ENCODE results near the gene CNTFR. TPM values are rescaled to one million over a fixed set of nuclear protein-coding genes. Genes with fewer than 3 reads are reported as not detected.

The CNTFR gene
- total RNA-seq, 1 experiment from 2014 or later, result 2.7 TPM

- H3K27me3 ChIP-seq (ENCODE audit: control insufficient read depth, insufficient read depth, low read length), result no peaks in the 10 kb centered on the region
- no TSS peak for BruUV-seq (replicated peaks)
- no peak overlapping the region for H3K4me3 ChIP-seq (ENCODE audit: low read depth in 2 of 2, low read length in 2 of 2)
- no peak overlapping the region for H3K27ac ChIP-seq (ENCODE audit: low read length)
- ChIA-PET POLR2A (interaction anchor here (0.6 kb wide), 1 partner anchor 21 kb away, joined by 3 read pairs; no protein-coding TSS in a partner anchor), CTCF (interaction anchor here (1.4 kb wide), 1 partner anchor 32 kb away, joined by 4 read pairs; no protein-coding TSS in a partner anchor)
- no peaks in the 10 kb centered on the region for H3K9me3 ChIP-seq (ENCODE audit: control insufficient read depth, insufficient read depth, low read depth, low read length)
- H3K36me3 ChIP-seq (ENCODE audit: control insufficient read depth, insufficient read depth, low read length), result no peaks in the 10 kb centered on the region
- DNase-seq (ENCODE audit: low read depth, low spot score) (no peak), ATAC-seq (no peak)
- in situ Hi-C loops (cut with HindIII; ENCODE audit: low pct_unique_long_range_greater_than_20kb, low sequenced_read_pairs) (no loop called here), intact Hi-C loops (cut with micrococcal nuclease; ENCODE audit: unreplicated experiment) (no loop called here)
- no peak for TF ChIP-seq TCF7L2 (IDR thresholded peaks at IDR 0.05; ENCODE audit: low read depth, low read length)
- no peak for TF ChIP-seq SIN3A (IDR thresholded peaks at IDR 0.05; ENCODE audit: borderline replicate concordance, insufficient read depth, low read depth, low read length)
- TF ChIP-seq POLR2AphosphoS5 (IDR thresholded peaks at IDR 0.05; ENCODE audit: low read depth, low read length), result no peak
- TF ChIP-seq, protein P1, sequence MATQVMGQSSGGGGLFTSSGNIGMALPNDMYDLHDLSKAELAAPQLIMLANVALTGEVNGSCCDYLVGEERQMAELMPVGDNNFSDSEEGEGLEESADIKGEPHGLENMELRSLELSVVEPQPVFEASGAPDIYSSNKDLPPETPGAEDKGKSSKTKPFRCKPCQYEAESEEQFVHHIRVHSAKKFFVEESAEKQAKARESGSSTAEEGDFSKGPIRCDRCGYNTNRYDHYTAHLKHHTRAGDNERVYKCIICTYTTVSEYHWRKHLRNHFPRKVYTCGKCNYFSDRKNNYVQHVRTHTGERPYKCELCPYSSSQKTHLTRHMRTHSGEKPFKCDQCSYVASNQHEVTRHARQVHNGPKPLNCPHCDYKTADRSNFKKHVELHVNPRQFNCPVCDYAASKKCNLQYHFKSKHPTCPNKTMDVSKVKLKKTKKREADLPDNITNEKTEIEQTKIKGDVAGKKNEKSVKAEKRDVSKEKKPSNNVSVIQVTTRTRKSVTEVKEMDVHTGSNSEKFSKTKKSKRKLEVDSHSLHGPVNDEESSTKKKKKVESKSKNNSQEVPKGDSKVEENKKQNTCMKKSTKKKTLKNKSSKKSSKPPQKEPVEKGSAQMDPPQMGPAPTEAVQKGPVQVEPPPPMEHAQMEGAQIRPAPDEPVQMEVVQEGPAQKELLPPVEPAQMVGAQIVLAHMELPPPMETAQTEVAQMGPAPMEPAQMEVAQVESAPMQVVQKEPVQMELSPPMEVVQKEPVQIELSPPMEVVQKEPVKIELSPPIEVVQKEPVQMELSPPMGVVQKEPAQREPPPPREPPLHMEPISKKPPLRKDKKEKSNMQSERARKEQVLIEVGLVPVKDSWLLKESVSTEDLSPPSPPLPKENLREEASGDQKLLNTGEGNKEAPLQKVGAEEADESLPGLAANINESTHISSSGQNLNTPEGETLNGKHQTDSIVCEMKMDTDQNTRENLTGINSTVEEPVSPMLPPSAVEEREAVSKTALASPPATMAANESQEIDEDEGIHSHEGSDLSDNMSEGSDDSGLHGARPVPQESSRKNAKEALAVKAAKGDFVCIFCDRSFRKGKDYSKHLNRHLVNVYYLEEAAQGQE (IDR thresholded peaks at IDR 0.05; ENCODE audit: insufficient read depth in 1 of 2, low read depth in 2 of 2, low read length in 1 of 2), result no peak
- TF ChIP-seq, protein P2, sequence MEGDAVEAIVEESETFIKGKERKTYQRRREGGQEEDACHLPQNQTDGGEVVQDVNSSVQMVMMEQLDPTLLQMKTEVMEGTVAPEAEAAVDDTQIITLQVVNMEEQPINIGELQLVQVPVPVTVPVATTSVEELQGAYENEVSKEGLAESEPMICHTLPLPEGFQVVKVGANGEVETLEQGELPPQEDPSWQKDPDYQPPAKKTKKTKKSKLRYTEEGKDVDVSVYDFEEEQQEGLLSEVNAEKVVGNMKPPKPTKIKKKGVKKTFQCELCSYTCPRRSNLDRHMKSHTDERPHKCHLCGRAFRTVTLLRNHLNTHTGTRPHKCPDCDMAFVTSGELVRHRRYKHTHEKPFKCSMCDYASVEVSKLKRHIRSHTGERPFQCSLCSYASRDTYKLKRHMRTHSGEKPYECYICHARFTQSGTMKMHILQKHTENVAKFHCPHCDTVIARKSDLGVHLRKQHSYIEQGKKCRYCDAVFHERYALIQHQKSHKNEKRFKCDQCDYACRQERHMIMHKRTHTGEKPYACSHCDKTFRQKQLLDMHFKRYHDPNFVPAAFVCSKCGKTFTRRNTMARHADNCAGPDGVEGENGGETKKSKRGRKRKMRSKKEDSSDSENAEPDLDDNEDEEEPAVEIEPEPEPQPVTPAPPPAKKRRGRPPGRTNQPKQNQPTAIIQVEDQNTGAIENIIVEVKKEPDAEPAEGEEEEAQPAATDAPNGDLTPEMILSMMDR (IDR thresholded peaks at IDR 0.05), result no peak
- H3K4me1 ChIP-seq (ENCODE audit: control insufficient read depth, insufficient read depth, low read length), result no peaks in the 10 kb centered on the region
Observed at GRCh38 chr9:34579808-34580163, 9.7 kb downstream of the CNTFR start.

- H3K27me3 ChIP-seq (ENCODE audit: control insufficient read depth, insufficient read depth, low read length), result no peaks in the 10 kb centered on the region
- H3K9me3 ChIP-seq (ENCODE audit: control insufficient read depth, insufficient read depth, low read depth, low read length), result no peaks in the 10 kb centered on the region
- ChIA-PET POLR2A (interaction anchor here (0.6 kb wide), 1 partner anchor 21 kb away, joined by 3 read pairs; no protein-coding TSS in a partner anchor), CTCF (interaction anchor here (0.6 to 1.4 kb wide), 2 partner anchors 29 to 31 kb away, joined by 4 to 5 read pairs; no protein-coding TSS in a partner anchor)
- H3K27ac ChIP-seq (ENCODE audit: low read length), result no peak overlapping the region
- no peak for DNase-seq (ENCODE audit: low read depth, low spot score)
- no peak overlapping the region for H3K4me3 ChIP-seq (ENCODE audit: low read depth in 2 of 2, low read length in 2 of 2)
- TF ChIP-seq POLR2AphosphoS5 (IDR thresholded peaks at IDR 0.05; ENCODE audit: low read depth, low read length) (no peak), SIN3A (IDR thresholded peaks at IDR 0.05; ENCODE audit: borderline replicate concordance, insufficient read depth, low read depth, low read length) (no peak), TCF7L2 (IDR thresholded peaks at IDR 0.05; ENCODE audit: low read depth, low read length) (no peak)
- TF ChIP-seq, protein P1 (IDR thresholded peaks at IDR 0.05; ENCODE audit: insufficient read depth in 1 of 2, low read depth in 2 of 2, low read length in 1 of 2), result no peak
- TF ChIP-seq, protein P2 (IDR thresholded peaks at IDR 0.05), result no peak
- no peak for ATAC-seq
- intact Hi-C loops (cut with micrococcal nuclease; ENCODE audit: unreplicated experiment) (no loop called here), in situ Hi-C loops (cut with HindIII; ENCODE audit: low pct_unique_long_range_greater_than_20kb, low sequenced_read_pairs) (no loop called here)
- BruUV-seq (replicated peaks), result no TSS peak
- no peaks in the 10 kb centered on the region for H3K36me3 ChIP-seq (ENCODE audit: control insufficient read depth, insufficient read depth, low read length)
- no peaks in the 10 kb centered on the region for H3K4me1 ChIP-seq (ENCODE audit: control insufficient read depth, insufficient read depth, low read length)
Observed at GRCh38 chr9:34579104-34579807, 10.3 kb downstream of the CNTFR start.
